Coronary artery (tissue), 2 donors: ENCODE data around the gene PUM2.
"Not testable (repeated sequence)": the region's sequence is repeated elsewhere in the genome, so short reads cannot be mapped to it uniquely, and the experiment has no call there.

Experiments used
- DNase-seq: peaks from one replicate; pipeline ENCODE4 v3.0.0-alpha.2; 2017; ENCODE audit warnings: low spot score
- H3K27ac ChIP-seq, 2 donors: fragments of 200-600 bp; sonication (generic); one replicate each; pipeline ENCODE4 v1.5.1; 2016 to 2019
- H3K4me3 ChIP-seq: fragments of 200-600 bp; sonication (generic); 2 replicates; pipeline ENCODE4 v1.5.1; 2016; ENCODE audit warnings: mild to moderate bottlenecking, moderate library complexity
- CTCF ChIP-seq: fragments of 200-600 bp; sonication (generic); IDR thresholded peaks from one replicate; pipeline ENCODE4 v1.5.1; 2019; ENCODE audit warnings: antibody characterized with exemption

Gene PUM2

DNA sequence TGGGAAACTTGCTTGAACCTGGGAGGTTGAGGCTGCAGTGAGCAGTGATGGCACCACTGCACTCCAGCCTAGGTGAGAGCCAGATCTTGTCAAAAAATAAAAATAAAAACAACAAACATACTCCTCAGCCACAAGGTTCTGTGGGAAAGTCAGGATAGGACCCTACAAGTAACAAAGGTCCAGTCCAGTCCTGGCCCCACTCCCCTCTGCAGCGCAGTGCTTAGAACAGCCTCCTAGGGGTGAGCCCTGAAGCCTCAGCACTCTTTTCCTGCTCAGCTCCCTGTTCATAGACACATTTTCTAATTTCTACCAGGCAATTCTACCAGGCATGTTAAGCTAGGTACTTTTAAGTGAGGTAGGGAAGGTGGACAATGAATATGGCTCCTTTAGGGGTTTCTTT is 103.6 kb downstream of the PUM2 start:
- H3K27ac ChIP-seq: no peak overlapping the region
- TF ChIP-seq CTCF: no peak
- DNase-seq: no peak
- no peak overlapping the region for H3K4me3 ChIP-seq

- H3K27ac ChIP-seq, DNase-seq, H3K4me3 ChIP-seq: not testable (repeated sequence)
Measured at GRCh38 chr2:20243637-20244036, 107.0 kb downstream of the PUM2 start.

DNA sequence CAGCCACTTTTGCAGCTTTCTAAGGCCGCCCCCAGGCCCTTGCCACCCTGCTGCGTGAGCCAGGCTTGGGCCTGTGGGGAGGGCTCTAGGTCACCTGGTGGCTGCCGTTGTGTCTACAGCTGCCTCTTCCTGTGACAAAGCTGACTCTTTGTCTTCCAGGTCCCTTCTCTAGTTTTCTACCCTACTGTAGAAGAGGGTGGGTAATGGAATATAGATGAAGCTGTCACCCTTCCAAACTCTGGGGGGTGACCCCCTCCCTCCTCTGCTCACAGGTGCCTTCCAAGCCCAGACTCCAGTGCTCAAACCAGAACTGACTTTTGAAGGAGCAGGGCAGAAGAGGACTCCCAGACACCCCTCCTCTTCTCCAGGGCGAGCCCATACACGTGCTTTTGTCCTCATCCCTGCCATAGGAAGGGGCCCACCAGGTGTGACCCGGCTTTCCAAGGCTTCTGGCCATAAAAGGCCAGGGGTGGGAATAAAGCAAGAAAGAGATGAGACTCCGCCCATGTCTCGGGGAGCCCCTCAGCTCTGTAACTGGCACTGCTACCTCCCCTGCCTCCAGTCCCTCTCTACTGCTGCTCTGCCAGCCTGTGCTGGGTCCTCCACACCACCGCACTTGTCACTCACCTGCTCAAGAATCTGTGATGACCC is 107.8 kb downstream of the PUM2 start:
- no peak overlapping the region for H3K4me3 ChIP-seq
- no peak for DNase-seq
- no peak for TF ChIP-seq CTCF

GRCh38 chr2:20241973-20242726 is 108.5 kb downstream of the PUM2 start:
- TF ChIP-seq CTCF: no peak
- no peak for DNase-seq
- no peak overlapping the region for H3K4me3 ChIP-seq
- no peak overlapping the region for H3K27ac ChIP-seq

More for the DNA sequence above, 107.8 kb downstream of the PUM2 start:
- no peak overlapping the region for H3K27ac ChIP-seq

DNA sequence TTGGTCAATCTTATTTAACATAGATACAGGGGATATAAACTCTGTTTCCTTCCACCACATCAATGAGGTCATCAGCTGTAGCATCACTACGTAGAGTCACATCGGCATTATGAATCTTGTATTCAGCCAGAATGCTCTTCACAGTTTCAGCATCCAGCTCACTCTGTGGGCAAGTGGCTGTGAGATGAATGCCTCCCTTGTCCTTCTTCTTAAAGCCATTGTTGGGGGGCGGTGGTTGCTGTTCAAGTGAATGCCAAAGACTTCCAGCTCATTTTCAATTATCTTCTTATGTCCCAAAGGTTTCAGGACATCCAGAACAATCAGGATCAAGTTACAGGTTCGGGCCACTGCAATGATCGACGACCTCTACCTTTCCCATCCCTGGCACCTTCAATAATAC is 110.4 kb downstream of the PUM2 start:
- not testable (repeated sequence) for H3K27ac ChIP-seq, DNase-seq, H3K4me3 ChIP-seq

DNA sequence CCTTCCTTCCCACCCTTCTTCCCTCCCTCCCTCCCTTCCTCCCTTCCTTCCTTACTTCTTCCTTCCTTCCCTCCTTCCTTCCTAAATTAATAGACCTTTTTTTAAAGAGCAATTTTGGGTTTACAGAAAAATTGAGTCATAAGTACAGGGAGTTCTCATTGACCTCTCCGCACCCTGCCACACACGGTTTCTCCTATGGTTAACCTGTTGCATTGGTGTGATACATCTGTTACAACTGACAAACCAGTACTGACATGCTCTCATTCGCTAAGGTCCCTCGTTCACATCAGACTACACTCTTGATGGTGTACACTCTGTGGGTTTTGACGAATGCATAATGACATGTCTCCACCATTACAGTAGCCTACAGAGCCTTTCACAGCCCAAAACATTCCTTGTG is 114.1 kb downstream of the PUM2 start:
- DNase-seq: no peak
- no peak for TF ChIP-seq CTCF
- H3K4me3 ChIP-seq: no peak overlapping the region
- H3K27ac ChIP-seq: no peak overlapping the region

GRCh38 chr2:20235655-20236305 is 114.9 kb downstream of the PUM2 start:
- no peak for DNase-seq
- Histone ChIP-seq H3K4me3 (no peak overlapping the region), H3K27ac (no peak overlapping the region)
- TF ChIP-seq CTCF: no peak

GRCh38 chr2:20234597-20234996 is 116.0 kb downstream of the PUM2 start:
- DNase-seq, H3K27ac ChIP-seq, H3K4me3 ChIP-seq: not testable (repeated sequence)
